Skin epidermis (tissue), 12 donors: ENCODE results near the gene ACOT7.
A peak's percentile ranks its signal among the peaks of the same experiment; 100 is the strongest.
"Not testable (repeated sequence)": the region's sequence is repeated elsewhere in the genome, so short reads cannot be mapped to it uniquely, and the experiment has no call there.

Experiments
- H3K27ac ChIP-seq, 21 experiments: fragments of 200-600 bp; sonication (generic) in 11 of 21; one replicate each; pipeline ENCODE4 v1.5.0; 2020; ENCODE audit warnings: mild to moderate bottlenecking in 3 of 21, inconsistent platforms in 2 of 21, moderate library complexity in 2 of 21
- H3K4me3 ChIP-seq, 7 experiments: fragments of 200-600 bp; sonication (generic) in 2 of 7; one replicate each; pipeline ENCODE4 v1.5.0; 2020; ENCODE audit warnings: inconsistent platforms in 2 of 7, mild to moderate bottlenecking in 2 of 7, moderate library complexity in 1 of 7

The ACOT7 gene, protein sequence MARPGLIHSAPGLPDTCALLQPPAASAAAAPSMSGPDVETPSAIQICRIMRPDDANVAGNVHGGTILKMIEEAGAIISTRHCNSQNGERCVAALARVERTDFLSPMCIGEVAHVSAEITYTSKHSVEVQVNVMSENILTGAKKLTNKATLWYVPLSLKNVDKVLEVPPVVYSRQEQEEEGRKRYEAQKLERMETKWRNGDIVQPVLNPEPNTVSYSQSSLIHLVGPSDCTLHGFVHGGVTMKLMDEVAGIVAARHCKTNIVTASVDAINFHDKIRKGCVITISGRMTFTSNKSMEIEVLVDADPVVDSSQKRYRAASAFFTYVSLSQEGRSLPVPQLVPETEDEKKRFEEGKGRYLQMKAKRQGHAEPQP

DNA sequence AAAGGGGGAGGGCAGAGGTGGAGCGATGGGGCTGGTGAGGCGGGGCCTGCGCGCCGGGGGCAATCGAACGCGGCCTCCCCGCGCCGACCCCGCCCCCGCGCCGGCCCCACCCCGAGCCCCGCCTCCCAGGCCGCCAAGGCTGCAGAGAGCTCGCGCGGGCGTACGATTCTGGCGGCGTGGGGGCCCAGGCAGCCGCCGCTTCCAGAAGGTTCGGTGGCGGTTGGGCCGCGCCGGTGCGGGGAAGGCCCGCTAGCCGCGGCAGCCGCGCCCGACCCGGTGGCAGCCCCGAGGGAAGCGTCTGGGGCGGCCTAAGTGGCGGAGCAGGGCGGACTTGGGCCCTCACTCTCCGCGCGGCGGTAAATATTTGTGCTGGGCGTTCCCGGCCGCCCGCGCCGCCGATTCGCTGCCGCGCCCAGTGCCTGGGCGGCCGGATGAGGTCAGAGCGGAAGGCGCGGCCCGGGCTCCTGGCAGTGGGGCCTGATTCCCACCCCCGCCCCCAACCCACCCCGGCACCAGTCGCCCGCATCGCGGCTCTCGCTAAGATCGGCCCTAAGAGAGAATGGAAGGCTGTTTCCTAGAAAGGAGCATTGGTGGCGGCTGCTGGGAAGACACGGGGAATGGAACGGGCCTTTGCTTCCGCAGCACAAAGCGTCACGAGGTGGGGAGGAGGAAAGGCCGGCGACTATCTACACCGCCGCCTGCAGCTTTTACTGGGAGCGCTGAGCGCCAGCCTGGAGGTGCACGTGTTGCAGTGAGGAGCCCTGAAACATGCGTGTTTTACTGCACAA lies at the start of gene ACOT7:
ACOT7 (minus strand) TSS at position 368 of the 788 bp plus-strand sequence. CDS start 368 bp downstream, outside the sequence.
- Histone ChIP-seq H3K27ac (peak within 1 kb of the TSS; percentile 70 to 99 (median 94)), H3K4me3 (peak within 1 kb of the TSS; percentile 52 to 69 (median 56))

DNA sequence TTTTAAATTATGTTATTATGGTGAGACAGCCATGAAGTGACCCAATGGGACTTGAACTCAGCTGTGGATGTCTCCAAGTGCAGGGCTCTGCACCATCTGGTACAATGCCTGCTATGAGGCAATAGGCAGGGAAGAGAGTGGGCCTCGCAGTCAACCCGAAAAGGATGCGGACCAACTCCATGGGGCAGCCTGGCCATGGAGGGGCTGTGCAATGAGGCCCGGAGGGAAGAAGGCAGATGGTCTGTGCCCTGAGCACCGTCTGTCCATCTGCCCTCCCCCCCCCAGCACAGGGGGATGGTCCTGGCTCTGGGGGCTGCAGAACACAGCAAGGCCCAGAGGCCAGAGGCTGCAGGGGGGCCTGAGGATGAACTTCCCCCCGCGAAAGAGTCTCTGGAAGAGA lies 48.0 kb upstream of the ACOT7 start:
- H3K27ac ChIP-seq: no peak overlapping the region

DNA sequence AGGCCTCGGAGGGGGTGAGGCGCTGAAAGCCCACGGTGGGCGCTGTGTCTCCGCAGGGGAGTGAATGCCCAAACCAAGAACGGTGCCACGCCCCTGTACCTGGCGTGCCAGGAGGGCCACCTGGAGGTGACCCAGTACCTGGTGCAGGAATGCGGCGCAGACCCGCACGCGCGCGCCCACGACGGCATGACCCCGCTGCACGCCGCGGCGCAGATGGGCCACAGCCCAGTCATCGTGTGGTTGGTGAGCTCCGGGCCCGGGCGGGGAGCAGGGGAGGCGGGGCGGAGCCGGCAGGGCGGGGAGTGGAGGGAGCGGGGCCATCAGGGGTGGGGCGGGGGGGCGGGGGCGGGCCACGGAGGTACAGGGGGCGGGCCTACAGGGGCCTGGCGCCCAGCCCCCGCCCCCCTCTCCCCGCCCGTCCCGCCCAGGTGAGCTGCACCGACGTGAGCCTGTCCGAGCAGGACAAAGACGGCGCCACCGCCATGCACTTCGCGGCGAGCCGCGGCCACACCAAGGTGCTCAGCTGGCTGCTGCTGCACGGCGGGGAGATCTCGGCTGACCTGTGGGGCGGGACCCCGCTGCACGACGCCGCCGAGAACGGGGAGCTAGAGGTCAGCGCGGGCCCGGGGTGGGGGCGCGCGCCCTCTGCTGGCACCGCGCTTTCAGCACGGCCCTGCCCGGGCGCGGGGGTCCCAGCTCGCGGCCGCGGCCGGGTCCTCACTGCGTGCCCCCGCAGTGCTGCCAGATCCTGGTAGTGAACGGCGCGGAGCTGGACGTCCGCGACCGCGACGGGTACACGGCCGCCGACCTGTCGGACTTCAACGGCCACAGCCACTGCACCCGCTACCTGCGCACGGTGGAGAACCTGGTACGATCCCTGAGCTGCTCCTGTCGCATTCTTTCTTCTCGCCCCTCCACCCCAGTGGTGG lies 46.9 kb upstream of the ACOT7 start:
- H3K27ac ChIP-seq: no peak overlapping the region
- H3K4me3 ChIP-seq: peak overlapping the region in 4 of 7 experiments; percentile 3 to 17 (median 10)

More for the DNA sequence above, 48.0 kb upstream of the ACOT7 start:
- no peak overlapping the region for H3K4me3 ChIP-seq

DNA sequence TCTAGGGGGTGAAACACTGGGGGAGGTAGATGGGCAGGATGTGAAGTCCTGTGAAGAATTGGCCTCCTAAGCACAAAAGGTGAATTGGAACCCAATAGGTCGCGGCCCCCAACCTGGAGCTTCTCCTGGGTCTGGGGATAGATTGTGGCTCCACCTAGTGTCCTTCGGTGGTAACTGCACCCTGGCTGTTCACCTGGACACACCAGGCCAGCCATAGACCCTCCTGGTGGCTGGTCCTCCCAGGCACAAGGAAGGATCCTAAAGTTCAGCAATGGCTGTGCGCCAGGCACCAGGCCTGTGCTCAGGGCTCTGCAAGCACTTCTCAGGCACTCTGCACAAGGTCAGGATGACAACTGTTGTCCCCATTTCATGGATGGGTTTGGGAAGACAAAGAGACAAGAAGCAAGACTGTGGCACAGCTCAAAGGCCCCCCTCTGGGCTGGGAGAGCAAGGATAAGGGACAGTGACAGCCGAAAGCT lies 44.5 kb upstream of the ACOT7 start:
- no peak overlapping the region for H3K27ac ChIP-seq
- no peak overlapping the region for H3K4me3 ChIP-seq

DNA sequence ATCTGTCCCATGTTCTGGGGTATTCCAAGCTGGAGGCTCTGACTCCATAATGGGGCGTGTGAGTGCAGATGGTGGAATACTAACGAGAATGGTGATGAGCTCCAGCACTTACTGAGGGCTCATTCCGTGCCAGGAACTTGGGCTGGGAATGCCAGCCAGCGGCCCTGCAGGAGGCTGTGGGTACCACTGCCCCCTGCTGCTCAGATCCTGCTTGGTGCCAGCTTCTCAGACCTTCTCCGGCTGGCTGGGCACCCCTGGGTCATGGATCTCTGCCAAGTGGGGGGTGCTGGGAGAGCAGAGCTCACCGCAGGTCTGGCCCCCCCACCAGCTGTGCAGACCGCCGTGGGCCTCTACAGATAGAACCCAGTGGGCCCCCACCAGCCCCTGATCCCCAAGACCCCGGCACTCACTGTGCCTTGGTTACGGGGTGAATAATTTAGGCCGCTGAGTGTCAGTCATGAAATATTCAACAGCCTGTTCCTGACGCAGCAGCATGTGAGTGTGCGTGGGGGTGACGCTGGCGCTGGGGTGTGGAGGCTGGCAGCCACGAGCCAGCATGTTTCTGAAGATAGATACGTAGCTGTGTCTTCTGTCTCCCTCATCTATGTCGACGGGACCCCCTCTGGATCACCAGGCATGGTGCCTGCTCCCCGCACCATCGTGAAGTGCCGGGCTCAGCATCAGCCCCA lies 43.6 kb upstream of the ACOT7 start:
- H3K4me3 ChIP-seq: not testable (repeated sequence)
- H3K27ac ChIP-seq: peak overlapping the region in 1 of 21 experiments; percentile 26

DNA sequence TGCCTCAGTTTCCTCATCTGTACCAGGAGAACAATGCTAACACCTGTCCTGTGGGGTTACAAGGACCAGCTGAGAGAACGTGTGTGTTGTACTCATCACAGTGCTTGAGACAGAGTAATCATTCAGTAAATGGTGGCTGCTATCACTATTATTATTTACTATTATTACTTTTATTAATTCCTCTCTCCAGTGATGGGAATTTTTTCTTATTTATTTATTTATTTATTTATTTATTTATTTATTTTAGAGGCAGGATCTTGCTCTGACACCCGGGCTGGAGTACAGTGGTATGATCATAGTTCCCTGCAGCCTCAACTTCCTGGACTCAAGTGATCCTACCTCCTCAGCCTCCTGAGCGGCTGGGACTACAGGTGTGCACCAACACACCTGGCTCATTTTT lies 42.7 kb upstream of the ACOT7 start:
- H3K27ac ChIP-seq: not testable (repeated sequence)

DNA sequence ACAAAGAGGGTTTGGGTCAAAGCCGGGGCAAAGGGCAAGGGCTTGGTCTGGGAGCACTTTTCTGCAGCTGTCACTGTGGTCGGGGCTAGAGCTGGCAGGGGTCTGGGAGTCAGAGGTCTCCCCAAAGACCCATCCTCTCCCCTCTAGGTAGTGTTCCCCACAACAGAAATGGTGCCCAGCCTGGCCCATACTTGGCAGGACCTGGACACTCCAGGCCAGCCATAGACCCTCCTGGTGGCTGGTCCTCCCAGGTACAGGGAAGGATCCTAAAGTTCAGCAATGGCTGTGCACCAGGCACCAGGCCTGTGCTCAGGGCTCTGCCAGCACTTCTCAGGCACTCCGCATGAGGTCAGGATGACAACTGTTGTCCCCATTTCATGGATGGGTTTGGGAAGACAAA lies 42.0 kb upstream of the ACOT7 start:
- Histone ChIP-seq H3K4me3 (no peak overlapping the region), H3K27ac (no peak overlapping the region)

More for the DNA sequence above, 42.7 kb upstream of the ACOT7 start:
- not testable (repeated sequence) for H3K4me3 ChIP-seq

DNA sequence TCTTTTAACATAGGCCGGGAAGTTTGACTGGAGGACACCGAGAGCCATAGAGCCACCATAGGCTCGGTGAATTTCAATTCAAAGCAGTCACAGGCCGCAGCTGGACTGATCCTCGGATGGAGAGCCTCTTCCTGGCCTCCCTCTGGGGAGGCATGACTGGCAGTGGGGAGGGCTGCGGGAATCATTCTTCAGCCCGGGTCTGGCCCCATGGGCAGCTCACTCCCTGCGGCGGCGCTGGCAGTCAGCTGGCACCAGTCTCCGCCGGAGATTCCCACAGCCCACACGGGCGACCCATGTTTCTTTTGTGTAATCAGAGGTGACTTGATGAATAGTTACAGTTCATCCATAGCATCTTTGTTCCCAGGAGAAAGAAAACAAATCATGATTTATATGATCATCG lies 41.6 kb upstream of the ACOT7 start:
- no peak overlapping the region for H3K27ac ChIP-seq
- no peak overlapping the region for H3K4me3 ChIP-seq

DNA sequence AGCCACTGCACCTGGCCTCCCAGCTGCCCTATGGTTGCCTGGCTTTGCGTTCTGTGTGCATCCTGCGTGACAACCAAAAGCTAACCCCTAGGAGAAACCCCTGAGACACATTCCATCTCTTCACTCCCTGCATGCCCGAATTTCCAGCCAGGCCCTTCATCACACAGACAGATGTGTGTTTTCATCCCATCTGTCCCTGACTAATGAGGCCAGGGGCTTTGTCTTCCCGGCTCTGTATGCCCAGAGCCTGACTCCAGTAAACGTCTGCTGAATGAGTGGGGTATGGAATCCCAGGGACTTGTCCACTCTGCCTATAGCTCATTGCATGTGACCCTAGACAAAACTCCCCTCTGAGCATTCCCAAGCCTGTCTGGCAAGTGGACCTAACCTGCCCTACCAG lies 40.6 kb upstream of the ACOT7 start:
- no peak overlapping the region for H3K4me3 ChIP-seq
- no peak overlapping the region for H3K27ac ChIP-seq

DNA sequence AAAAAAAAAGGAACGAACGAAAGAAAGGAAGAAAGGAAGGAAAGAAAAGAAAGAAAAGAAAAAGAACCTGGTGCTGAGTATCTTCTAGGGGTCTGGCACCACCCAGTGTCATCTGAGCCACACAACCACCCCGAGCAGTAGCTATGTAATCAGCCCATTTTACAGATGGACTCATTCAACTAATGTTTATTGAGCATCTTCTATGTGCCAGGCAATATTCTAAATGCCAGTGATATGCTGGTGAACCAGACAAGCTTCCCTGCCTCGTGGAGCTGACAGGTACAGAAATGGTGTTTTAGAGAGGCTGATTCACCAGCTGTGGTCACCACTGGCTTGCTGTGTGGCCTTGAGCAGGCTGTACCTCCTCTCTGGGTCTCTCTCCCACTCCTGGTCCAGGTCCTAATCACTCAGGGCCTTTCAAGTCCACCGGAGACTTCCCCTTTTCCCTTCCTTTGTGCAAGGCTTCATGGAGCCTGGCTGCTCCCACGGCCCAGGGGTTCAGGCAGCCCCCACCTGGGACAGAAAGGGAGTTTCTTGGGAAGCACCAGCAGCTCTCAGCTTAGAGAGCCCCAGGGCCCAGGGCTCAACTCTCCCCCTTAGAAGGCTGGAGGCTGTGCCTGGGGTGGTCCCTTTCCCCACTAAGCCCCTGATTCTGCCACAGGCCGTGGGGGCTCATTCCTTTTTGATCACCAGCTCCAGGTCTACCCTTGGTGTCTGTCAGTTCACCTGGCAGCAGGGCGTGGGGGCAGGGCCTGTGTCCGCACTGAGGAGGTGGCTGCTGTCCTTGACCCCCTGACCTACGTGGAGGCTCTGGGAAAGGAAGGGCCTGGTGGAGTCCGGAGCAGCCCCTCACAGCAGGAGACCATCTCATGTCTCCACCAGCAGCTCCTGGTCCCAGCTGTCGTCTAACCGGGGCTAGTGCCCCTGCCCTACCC lies 38.3 kb upstream of the ACOT7 start:
- H3K4me3 ChIP-seq, H3K27ac ChIP-seq: not testable (repeated sequence)

DNA sequence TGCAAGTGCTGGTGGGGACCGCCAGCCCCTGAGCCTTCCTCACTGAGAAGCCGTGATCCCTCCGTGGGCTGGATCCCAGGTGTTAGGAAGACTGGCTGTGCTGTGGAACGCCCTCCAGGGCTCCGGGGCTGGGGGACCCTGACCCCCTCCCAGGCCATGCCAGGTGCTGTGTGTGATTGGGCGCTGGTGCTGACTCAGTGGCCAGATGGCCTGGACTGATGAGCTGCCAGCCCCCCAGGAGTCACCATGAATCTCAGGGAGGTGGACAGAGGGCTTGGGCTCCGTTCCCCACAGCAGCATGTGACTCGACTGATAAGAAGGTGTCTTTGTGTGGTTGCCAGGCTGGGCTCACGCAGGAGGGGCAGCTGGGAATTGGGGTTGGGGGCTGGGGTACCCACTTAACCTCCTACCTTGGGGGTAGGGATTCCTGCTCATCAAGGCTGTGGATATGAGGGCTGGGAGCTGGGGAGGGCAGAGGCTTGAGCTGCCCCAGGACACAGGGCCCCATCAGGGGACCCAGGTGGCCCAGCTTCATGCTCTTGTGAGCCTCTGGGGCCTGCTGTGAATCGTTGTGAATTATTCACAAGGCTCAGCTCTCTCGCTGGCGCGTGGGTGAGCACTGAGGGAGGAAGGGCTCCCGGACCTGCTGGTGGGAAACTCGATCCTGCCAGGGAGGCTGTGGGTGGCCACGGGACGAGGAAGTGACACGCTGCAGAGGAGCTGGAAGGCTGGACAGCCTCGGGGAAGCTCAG lies 36.3 kb upstream of the ACOT7 start:
- peak overlapping the region in 2 of 21 experiments; percentile 34 to 35 for H3K27ac ChIP-seq
- not testable (repeated sequence) for H3K4me3 ChIP-seq

DNA sequence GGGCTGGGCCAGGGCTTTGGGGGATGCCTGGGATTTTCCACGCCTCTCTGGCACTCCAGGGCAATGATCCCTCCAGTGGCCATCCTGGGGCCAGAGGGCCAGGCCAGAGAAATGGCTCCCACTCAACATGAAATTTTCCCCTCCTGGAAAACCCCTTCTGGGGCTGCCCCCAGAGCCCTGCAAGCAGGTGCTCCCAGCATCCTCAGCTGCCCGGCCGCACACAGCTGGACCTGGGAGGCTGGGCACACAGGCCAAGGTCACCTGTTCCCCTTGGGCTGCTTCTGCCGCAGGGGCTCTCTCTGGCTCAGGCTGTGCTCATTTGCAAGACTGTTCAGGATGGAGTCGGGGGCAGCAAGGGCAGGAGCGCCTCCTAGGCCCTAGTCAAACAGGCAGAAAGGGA lies 34.9 kb upstream of the ACOT7 start:
- H3K4me3 ChIP-seq, H3K27ac ChIP-seq: not testable (repeated sequence)

DNA sequence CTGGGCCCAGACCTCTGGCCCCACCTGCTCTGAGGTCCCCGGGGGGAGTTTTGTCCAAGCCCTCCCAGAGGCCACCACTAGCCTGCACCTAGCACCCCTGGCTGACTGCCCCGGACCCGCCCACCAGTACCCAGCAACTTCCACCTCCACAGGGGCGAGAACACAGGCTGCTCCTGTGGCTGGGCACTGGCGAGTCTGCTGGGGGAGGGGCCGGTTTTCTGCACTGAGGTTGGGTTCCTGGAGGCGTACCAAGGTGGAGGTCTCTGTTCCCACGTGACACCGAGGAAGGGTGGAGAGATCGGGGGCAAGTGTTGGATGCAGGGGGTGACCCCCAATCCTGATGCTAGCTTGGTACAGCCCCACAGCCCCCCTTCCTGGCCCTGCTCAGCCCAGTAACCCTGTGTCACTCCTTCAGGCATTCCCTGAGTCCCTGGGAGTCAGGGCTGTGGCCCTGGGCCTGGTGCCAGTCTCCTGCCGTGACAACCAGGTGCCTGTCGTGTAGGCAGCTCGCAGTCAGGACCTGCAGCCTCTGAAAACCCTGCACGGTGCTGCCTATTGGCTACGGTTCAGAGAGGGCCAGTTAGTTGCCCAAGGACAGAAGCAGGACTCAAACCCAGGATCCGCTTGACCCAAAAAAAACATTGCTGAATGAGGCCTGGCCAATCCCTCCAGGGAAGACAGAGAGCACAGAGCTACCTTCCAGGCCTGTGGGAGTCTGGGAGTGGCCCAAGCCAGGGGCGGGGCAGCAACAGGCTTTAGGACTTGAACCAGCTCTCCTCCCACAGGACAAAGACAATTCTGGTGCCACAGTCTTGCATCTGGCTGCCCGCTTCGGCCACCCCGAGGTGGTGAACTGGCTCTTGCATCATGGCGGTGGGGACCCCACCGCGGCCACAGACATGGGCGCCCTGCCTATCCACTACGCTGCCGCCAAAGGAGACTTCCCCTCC lies 34.1 kb upstream of the ACOT7 start:
- Histone ChIP-seq H3K27ac (no peak overlapping the region), H3K4me3 (no peak overlapping the region)

DNA sequence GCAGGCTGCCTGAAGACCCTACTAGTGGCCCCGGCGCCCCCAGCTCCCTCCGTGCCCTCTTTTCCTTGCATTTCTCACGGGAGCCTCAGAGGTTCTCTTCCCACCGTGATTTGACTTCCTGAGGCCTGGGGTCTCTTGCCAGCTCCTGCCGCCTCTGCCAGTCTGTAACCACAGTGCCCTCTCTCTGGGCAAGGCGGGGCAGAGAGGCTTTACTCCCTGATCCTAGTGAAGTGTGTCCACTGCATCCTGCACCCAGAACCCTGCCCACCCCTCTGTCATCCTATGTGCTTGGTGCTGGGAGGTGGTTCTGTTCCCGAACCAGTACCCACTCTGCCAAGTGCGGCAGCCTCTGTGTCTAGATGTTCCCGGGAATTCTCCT lies 33.4 kb upstream of the ACOT7 start:
- H3K4me3 ChIP-seq: no peak overlapping the region
- no peak overlapping the region for H3K27ac ChIP-seq

DNA sequence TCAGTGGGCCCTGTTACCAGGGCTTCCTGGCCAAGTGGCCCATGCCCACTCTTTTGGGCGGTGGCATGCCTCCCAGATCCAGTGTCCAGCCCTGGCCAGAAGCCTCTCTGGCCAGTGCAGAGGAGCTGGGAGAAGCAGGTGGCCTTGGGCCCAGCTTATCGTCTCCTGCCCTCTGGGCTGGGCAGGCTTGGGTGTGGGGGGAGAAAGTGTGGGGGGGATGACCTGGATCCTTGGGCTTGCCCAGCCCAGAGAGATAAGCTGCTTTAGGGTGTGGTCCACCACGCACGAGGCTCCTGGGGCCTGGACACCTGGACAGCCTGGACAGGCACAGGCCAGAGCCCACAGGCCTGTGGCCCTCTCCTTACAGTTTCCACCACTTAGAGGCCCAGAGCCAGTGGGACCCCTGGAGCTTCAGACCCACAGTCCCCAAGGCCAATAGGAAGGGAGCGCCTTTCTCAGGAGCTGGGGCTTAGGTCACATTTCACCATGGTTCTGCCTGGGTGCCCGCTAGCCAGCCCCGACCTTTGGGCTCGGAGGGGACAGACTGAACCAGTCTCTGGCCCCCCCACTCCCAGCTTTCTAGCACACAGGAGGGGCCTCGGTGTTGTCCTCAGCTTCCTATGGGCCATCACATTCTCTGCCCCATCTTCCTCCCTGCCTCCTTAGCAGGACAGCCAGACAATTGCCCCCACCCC lies 32.9 kb upstream of the ACOT7 start:
- Histone ChIP-seq H3K27ac (no peak overlapping the region), H3K4me3 (no peak overlapping the region)

DNA sequence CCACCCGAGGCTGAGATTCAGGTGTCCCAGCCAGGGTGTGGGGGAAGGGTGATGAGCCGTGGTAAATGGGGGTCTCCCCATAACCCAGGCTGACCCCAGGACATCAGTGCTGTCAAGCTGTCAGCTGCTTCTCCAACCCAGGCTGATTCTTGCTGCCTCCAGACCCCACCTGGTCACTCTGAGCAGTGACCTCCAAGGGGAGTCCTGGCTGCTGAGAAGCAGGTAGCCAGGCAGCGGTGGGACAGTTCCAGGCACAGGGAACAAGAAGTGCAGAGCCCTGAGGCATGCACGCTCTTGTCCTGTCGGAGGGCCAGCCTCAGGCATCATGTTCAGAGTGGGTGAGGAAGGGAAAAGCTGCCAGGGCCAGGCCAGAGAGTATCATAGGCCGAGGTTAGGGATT lies 32.1 kb upstream of the ACOT7 start:
- Histone ChIP-seq H3K27ac (no peak overlapping the region), H3K4me3 (peak overlapping the region in 6 of 7 experiments; percentile 27 to 43 (median 30))
